IgD-negative memory B cell (primary cell): ENCODE measurements around the gene LRRK2. TPM values are rescaled to one million over a fixed set of nuclear protein-coding genes. Genes with fewer than 3 reads are reported as not detected.

Experiments
- H3K27ac Mint-ChIP-seq, 3 donors: one replicate each; pipeline ENCODE4 v1.8.0; 2020 to 2022; ENCODE audit warnings: mild to moderate bottlenecking in 3 of 3, mixed read lengths in 3 of 3, moderate library complexity in 1 of 3
- H3K27me3 Mint-ChIP-seq: one replicate; pipeline ENCODE4 v1.8.0; 2021; ENCODE audit warnings: mixed read lengths
- H3K36me3 Mint-ChIP-seq: one replicate; pipeline ENCODE4 v1.8.0; 2020; ENCODE audit warnings: mild to moderate bottlenecking, mixed read lengths
- H3K4me1 Mint-ChIP-seq, 3 donors: one replicate each; pipeline ENCODE4 v1.8.0; 2020 to 2022; ENCODE audit warnings: mixed read lengths in 3 of 3, mild to moderate bottlenecking in 1 of 3
- H3K4me3 Mint-ChIP-seq, 4 donors: one replicate each; pipeline ENCODE4 v1.8.0; 2020 to 2022; ENCODE audit warnings: mild to moderate bottlenecking in 4 of 4, mixed read lengths in 4 of 4, moderate library complexity in 3 of 4
- H3K9me3 Mint-ChIP-seq, 3 donors: one replicate each; pipeline ENCODE4 v1.8.0; 2020 to 2021; ENCODE audit warnings: mixed read lengths in 3 of 3, mild to moderate bottlenecking in 1 of 3
- polyA plus RNA-seq: library from polyadenylated mRNA; unstranded; fragments of 300-500 nt; fragmentation: Illumina TruSeq; gene quantifications from one replicate; pipeline ENCODE4 v1.2.3, GENCODE V29; 2021

Gene LRRK2
- polyA plus RNA-seq, 1 donor from 2014 or later: 6.8 TPM

- no peak overlapping the region for H3K4me3 Mint-ChIP-seq
- H3K36me3 Mint-ChIP-seq: no peaks in the 10 kb centered on the region
- H3K9me3 Mint-ChIP-seq: peaks cover 0 to 1% (median 0%) of the 10 kb centered on the region in 3 donors
- peaks cover 3% of the 10 kb centered on the region for H3K27me3 Mint-ChIP-seq
- H3K4me1 Mint-ChIP-seq: no peaks in the 10 kb centered on the region
- H3K27ac Mint-ChIP-seq: no peak overlapping the region
Measured at GRCh38 chr12:40405419-40405818, 180.6 kb downstream of the LRRK2 start.

Other genes with a start within 250 kb of the LRRK2 start
- 0.99 TPM for gene SLC2A13, start 118.9 kb upstream of the LRRK2 start, polyA plus RNA-seq